ENCODE measurements around the gene TMEM231. TPM values are rescaled to one million over a fixed set of nuclear protein-coding genes. Genes with fewer than 3 reads are reported as not detected.
A peak's percentile ranks its signal among the peaks of the same experiment; 100 is the strongest.

The TMEM231 gene
- total and polyA plus RNA-seq, 2 of the 8 experiments (the other 6 are each of a cell fraction or from before 2014, with no cell fraction given): 8.3 to 26.7 TPM

DNA sequence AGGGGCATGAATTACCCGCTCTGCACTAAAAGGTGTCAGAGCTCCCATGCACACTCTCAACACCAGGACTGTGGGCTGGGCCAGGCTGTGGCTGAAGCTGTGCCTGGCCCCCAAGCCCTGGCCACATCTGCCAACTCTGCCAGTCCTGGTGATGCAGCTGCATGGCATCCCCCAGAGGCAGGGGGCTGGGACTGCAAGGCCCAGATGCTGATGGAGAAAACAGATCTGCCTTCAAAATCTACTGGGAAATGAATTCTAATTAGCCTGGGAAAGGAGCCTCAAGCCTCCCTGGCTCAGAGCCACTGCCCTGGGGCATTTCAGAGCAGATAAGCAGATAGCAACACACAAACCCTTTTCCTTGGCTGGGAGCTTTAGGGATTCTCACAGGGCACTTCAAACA lies 64.2 kb downstream of the TMEM231 start:
- H4K5ac ChIP-seq (ENCODE audit: insufficient read length, low read depth, low read length): no peak overlapping the region
- DNase-seq (ENCODE audit: low read depth in 1 of 2, low spot score in 2 of 2): no peak
- H3K14ac ChIP-seq (ENCODE audit: insufficient read length): no peak overlapping the region
- no peak overlapping the region for H4K91ac ChIP-seq (replicated peaks; ENCODE audit: insufficient read length, low read length)
- no peak overlapping the region for H2BK15ac ChIP-seq (ENCODE audit: low read length)
- H3K79me2 ChIP-seq (ENCODE audit: control insufficient read depth in 1 of 2, insufficient read depth in 2 of 2, low read length in 2 of 2): peaks cover 0 to 3% of the 10 kb centered on the region in 2 experiments; a peak in 1 of 4 replicates
- H2BK12ac ChIP-seq (ENCODE audit: low read depth, low read length): no peak overlapping the region
- H3K23me2 ChIP-seq (ENCODE audit: low read depth, low read length): peaks cover 6% of the 10 kb centered on the region; the same call in 1 of the 2 replicates
- no peak for FAIRE-seq
- 100% methylated on average over 1 of the region's 1 CpG; no CpG with 5 or more reads in 1 of the 2 experiments for WGBS, 2 experiments (ENCODE audit: extremely low coverage in 1 of 2, insufficient coverage in 1 of 2, insufficient read length in 1 of 2, insufficient replicate concordance in 2 of 2, low coverage in 1 of 2, low lambda C conversion rate in 2 of 2, missing lambda C conversion rate in 1 of 2)
- no peak overlapping the region for H2BK120ac ChIP-seq (replicated peaks; ENCODE audit: low read depth, low read length)
- peaks cover 3% of the 10 kb centered on the region; the same call in 1 of the 2 replicates for H3K79me1 ChIP-seq (ENCODE audit: low read depth, low read length)
- 0 out of 8 replicates have a peak, but pooled peaks cover 0 to 2% (median 0%) of the 10 kb centered on the region in 4 experiments for H3K36me3 ChIP-seq (ENCODE audit: control insufficient read depth in 2 of 4, insufficient read depth in 4 of 4, low read length in 3 of 4)
- CTCF ChIA-PET (ENCODE audit: partially characterized antibody): interaction anchor here (0.6 to 12.3 kb wide), 9 partner anchors 9 to 102 kb away, joined by 3 to 127 read pairs (median 4); no protein-coding TSS in a partner anchor
- no peak overlapping the region for H3K27ac ChIP-seq (ENCODE audit: low read depth, low read length)
- H4K8ac ChIP-seq (ENCODE audit: extremely low read depth, insufficient read depth, low read length): no peak overlapping the region
- peaks cover 0 to 6% (median under 1%) of the 10 kb centered on the region in 4 experiments; a peak in 3 of 7 replicates for H3K4me1 ChIP-seq (replicated peaks in 1 of 4; ENCODE audit: control insufficient read depth in 3 of 4, insufficient read depth in 4 of 4, low read length in 3 of 4)
- POLR2A ChIA-PET (ENCODE audit: partially characterized antibody): interaction anchor here (1.0 kb wide), 1 partner anchor 34 kb away, joined by 3 read pairs; no protein-coding TSS in a partner anchor
- no peak overlapping the region for H2AFZ ChIP-seq (ENCODE audit: low read length)
- no peak overlapping the region for H3K4me2 ChIP-seq (ENCODE audit: insufficient read depth in 1 of 2, low read depth in 2 of 2, low read length in 2 of 2)
- H3K56ac ChIP-seq (replicated peaks; ENCODE audit: insufficient read length, low read depth, low read length): no peak overlapping the region
- H3K18ac ChIP-seq (ENCODE audit: extremely low read depth, low read length): no peak overlapping the region
- no peak overlapping the region for H2BK20ac ChIP-seq (ENCODE audit: low read length)
- no peak overlapping the region for H2AK5ac ChIP-seq (ENCODE audit: low read depth, low read length)
- 0 out of 7 replicates have a peak, but pooled peaks cover 0 to 2% (median 0%) of the 10 kb centered on the region in 4 experiments for H3K27me3 ChIP-seq (replicated peaks in 1 of 4; ENCODE audit: control insufficient read depth in 3 of 4, extremely low read depth in 1 of 4, insufficient read depth in 3 of 4, low read length in 3 of 4)
- H2BK5ac ChIP-seq (ENCODE audit: low read depth, low read length): no peak overlapping the region
- no peak overlapping the region for H3K23ac ChIP-seq (ENCODE audit: insufficient read length)
- no peak overlapping the region for H3K4me3 ChIP-seq (ENCODE audit: extremely low read depth in 1 of 4, insufficient read depth in 2 of 4, low read depth in 3 of 4, low read length in 4 of 4)
- H4K20me1 ChIP-seq (replicated peaks in 1 of 2; ENCODE audit: control insufficient read depth in 1 of 2, insufficient read depth in 2 of 2, low read length in 2 of 2): peaks cover 0 to 5% of the 10 kb centered on the region in 2 experiments
- H3K9me3 ChIP-seq (ENCODE audit: insufficient read depth in 2 of 2, low read depth in 1 of 2, low read length in 1 of 2): no peaks in the 10 kb centered on the region
- H3K9ac ChIP-seq (replicated peaks in 1 of 4; ENCODE audit: extremely low read depth in 1 of 4, low read depth in 3 of 4, low read length in 3 of 4): no peak overlapping the region
- H3K4ac ChIP-seq (replicated peaks; ENCODE audit: insufficient read length, low read depth, low read length): no peak overlapping the region
- TF ChIP-seq, protein P1, sequence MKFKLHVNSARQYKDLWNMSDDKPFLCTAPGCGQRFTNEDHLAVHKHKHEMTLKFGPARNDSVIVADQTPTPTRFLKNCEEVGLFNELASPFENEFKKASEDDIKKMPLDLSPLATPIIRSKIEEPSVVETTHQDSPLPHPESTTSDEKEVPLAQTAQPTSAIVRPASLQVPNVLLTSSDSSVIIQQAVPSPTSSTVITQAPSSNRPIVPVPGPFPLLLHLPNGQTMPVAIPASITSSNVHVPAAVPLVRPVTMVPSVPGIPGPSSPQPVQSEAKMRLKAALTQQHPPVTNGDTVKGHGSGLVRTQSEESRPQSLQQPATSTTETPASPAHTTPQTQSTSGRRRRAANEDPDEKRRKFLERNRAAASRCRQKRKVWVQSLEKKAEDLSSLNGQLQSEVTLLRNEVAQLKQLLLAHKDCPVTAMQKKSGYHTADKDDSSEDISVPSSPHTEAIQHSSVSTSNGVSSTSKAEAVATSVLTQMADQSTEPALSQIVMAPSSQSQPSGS (IDR thresholded peaks at IDR 0.05; ENCODE audit: low read length): no peak
- no peak for TF ChIP-seq USF2 (IDR thresholded peaks at IDR 0.05; ENCODE audit: low read length)
- TF ChIP-seq, protein P2, sequence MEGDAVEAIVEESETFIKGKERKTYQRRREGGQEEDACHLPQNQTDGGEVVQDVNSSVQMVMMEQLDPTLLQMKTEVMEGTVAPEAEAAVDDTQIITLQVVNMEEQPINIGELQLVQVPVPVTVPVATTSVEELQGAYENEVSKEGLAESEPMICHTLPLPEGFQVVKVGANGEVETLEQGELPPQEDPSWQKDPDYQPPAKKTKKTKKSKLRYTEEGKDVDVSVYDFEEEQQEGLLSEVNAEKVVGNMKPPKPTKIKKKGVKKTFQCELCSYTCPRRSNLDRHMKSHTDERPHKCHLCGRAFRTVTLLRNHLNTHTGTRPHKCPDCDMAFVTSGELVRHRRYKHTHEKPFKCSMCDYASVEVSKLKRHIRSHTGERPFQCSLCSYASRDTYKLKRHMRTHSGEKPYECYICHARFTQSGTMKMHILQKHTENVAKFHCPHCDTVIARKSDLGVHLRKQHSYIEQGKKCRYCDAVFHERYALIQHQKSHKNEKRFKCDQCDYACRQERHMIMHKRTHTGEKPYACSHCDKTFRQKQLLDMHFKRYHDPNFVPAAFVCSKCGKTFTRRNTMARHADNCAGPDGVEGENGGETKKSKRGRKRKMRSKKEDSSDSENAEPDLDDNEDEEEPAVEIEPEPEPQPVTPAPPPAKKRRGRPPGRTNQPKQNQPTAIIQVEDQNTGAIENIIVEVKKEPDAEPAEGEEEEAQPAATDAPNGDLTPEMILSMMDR (IDR thresholded peaks at IDR 0.05; ENCODE audit: control extremely low read depth in 1 of 3, insufficient read depth in 1 of 3, low read depth in 1 of 3, low read length in 3 of 3): peak; percentile 51 to 56 (median 54)
- 0 out of 2 replicates have a peak, but pooled peaks have one; percentile 41 for TF ChIP-seq YY1 (IDR thresholded peaks at IDR 0.05; ENCODE audit: low read depth, low read length)
- TF ChIP-seq ASH2L (IDR thresholded peaks at IDR 0.05; ENCODE audit: low read length): no peak
- no peak for TF ChIP-seq TEAD4 (IDR thresholded peaks at IDR 0.05; ENCODE audit: low read depth, low read length)
- TF ChIP-seq SIX5 (IDR thresholded peaks at IDR 0.05; ENCODE audit: low read depth, low read length): no peak
- no peak for TF ChIP-seq FOSL1 (IDR thresholded peaks at IDR 0.05; ENCODE audit: insufficient read depth, low read depth, low read length)
